HL-60 (cell line): ENCODE measurements around the gene L3MBTL3.

Experiments used
- DNase-seq, 2 experiments: peaks; one replicate each; pipeline ENCODE4 v3.0.0-alpha.2; 2010 to 2020; ENCODE audit warnings: low read depth in 1 of 2, low spot score in 1 of 2
- H3K27ac ChIP-seq: fragments of 250-450 bp; sonication (Bioruptor Pico); replicated peaks from 2 replicates; pipeline ENCODE4 v1.5.1; 2020; ENCODE audit warnings: mild to moderate bottlenecking, moderate library complexity
- H3K27me3 ChIP-seq: fragments of 250-450 bp; sonication (Bioruptor Pico); 2 replicates; pipeline ENCODE4 v1.5.1; 2021; ENCODE audit warnings: mild to moderate bottlenecking, moderate library complexity; ENCODE audit not compliant: insufficient read depth, poor library complexity, severe bottlenecking
- H3K4me3 ChIP-seq: replicated peaks from 2 replicates; pipeline ENCODE4 v1.5.1; 2011; ENCODE audit warnings: mild to moderate bottlenecking, control low read depth, low read length; ENCODE audit not compliant: insufficient read depth
- GABPA ChIP-seq: IDR thresholded peaks from 2 replicates; pipeline ENCODE4 v1.6.1; 2012; ENCODE audit warnings: low read depth
- POLR2AphosphoS5 ChIP-seq: IDR thresholded peaks from 2 replicates; pipeline ENCODE4 v1.6.1; 2012; ENCODE audit warnings: low read depth
- SPI1 ChIP-seq: IDR thresholded peaks from 2 replicates; pipeline ENCODE4 v1.6.1; 2012; ENCODE audit warnings: low read depth, mild to moderate bottlenecking, borderline replicate concordance
- long read RNA-seq: library from polyadenylated mRNA; unstranded; transcript quantifications from one replicate; pipeline ENCODE4 v2.0.0, GENCODE V29; 2020
- TF ChIP-seq, protein P1 (sequence below): IDR thresholded peaks from 2 replicates; pipeline ENCODE4 v1.6.1; 2012; ENCODE audit warnings: low read depth; ENCODE audit not compliant: insufficient replicate concordance
- TF ChIP-seq, protein P2 (sequence below): IDR thresholded peaks from one replicate; pipeline ENCODE4 v1.5.1; 2011; ENCODE audit warnings: low read length, control low read depth, inconsistent platforms; ENCODE audit not compliant: insufficient read depth

Gene L3MBTL3
- long read RNA-seq, partial matches to known transcripts = 1 of 3 reads
- long read RNA-seq, other reads (novel, unspliced or antisense) = 2 of 3 reads

DNA sequence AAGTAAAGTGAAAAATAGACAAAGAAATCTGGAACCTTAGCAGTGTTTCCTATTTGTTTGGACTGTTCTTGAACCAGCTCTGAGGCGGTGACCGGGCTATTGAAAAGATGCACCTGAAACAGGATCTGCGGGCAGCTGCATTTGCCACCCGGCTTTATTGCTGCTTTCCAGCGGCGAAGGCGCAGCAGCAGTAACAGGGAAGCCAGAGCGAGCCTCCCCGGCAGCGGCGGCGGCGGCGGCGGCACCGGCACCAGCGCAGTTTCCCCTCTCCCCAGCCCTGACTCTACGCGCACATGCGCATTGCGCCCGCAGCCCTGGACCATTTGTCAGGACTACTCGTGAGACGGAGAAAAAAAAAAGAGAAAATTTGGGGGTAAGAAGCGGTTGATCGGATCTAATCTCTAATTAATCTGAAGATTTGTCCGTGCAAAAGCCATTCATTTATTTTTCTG is at the start of gene L3MBTL3:
TSS of gene L3MBTL3 (plus strand) at position 290 of the 452 bp plus-strand sequence. CDS start 24,119 bp downstream, outside the sequence.
- peak within 1 kb of the TSS; percentile 83 for H3K4me3 ChIP-seq
- no peaks in the 10 kb centered on the region for H3K27me3 ChIP-seq
- peak within 1 kb of the TSS; percentile 70 for H3K27ac ChIP-seq
- peak; percentile 16 to 88 for DNase-seq
- TF ChIP-seq SPI1 (peak; percentile 44; the same call in 1 of the 2 replicates), GABPA (no peak), POLR2AphosphoS5 (no peak)
- TF ChIP-seq, protein P1, sequence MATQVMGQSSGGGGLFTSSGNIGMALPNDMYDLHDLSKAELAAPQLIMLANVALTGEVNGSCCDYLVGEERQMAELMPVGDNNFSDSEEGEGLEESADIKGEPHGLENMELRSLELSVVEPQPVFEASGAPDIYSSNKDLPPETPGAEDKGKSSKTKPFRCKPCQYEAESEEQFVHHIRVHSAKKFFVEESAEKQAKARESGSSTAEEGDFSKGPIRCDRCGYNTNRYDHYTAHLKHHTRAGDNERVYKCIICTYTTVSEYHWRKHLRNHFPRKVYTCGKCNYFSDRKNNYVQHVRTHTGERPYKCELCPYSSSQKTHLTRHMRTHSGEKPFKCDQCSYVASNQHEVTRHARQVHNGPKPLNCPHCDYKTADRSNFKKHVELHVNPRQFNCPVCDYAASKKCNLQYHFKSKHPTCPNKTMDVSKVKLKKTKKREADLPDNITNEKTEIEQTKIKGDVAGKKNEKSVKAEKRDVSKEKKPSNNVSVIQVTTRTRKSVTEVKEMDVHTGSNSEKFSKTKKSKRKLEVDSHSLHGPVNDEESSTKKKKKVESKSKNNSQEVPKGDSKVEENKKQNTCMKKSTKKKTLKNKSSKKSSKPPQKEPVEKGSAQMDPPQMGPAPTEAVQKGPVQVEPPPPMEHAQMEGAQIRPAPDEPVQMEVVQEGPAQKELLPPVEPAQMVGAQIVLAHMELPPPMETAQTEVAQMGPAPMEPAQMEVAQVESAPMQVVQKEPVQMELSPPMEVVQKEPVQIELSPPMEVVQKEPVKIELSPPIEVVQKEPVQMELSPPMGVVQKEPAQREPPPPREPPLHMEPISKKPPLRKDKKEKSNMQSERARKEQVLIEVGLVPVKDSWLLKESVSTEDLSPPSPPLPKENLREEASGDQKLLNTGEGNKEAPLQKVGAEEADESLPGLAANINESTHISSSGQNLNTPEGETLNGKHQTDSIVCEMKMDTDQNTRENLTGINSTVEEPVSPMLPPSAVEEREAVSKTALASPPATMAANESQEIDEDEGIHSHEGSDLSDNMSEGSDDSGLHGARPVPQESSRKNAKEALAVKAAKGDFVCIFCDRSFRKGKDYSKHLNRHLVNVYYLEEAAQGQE = no peak

DNA sequence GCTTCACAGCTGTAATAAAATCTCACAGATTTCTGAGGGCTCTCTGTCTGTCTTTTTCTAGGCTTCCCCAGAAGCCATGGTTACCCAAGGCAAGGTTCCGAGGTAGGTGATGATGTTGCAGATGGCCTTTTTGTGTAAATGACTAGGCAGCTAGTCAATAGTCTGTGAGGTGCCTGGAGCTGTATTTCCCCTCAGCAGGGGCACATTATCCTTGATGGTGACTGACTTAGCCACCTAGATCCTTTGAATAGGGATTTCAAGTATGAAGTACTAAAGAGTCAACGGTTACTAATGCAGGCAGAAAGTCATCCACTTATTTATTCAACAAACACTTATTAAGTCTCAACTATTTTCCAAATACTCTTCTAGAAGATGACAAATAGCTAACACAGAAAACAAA is 49.3 kb upstream of the L3MBTL3 start:
- Histone ChIP-seq H3K4me3 (no peak overlapping the region), H3K27me3 (peaks cover 2% of the 10 kb centered on the region), H3K27ac (no peak overlapping the region)
- no peak for DNase-seq
- TF ChIP-seq POLR2AphosphoS5 (no peak), SPI1 (no peak), GABPA (no peak)
- TF ChIP-seq, protein P1 = no peak
- TF ChIP-seq, protein P2, sequence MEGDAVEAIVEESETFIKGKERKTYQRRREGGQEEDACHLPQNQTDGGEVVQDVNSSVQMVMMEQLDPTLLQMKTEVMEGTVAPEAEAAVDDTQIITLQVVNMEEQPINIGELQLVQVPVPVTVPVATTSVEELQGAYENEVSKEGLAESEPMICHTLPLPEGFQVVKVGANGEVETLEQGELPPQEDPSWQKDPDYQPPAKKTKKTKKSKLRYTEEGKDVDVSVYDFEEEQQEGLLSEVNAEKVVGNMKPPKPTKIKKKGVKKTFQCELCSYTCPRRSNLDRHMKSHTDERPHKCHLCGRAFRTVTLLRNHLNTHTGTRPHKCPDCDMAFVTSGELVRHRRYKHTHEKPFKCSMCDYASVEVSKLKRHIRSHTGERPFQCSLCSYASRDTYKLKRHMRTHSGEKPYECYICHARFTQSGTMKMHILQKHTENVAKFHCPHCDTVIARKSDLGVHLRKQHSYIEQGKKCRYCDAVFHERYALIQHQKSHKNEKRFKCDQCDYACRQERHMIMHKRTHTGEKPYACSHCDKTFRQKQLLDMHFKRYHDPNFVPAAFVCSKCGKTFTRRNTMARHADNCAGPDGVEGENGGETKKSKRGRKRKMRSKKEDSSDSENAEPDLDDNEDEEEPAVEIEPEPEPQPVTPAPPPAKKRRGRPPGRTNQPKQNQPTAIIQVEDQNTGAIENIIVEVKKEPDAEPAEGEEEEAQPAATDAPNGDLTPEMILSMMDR = no peak

GRCh38 chr6:129976110-129976509 is 42.3 kb upstream of the L3MBTL3 start:
- H3K4me3 ChIP-seq = no peak overlapping the region
- H3K27ac ChIP-seq = no peak overlapping the region
- no peak for DNase-seq

More at GRCh38 chr6:129976110-129976509, 42.3 kb upstream of the L3MBTL3 start:
- H3K27me3 ChIP-seq = no peaks in the 10 kb centered on the region
- TF ChIP-seq GABPA (no peak), SPI1 (no peak), POLR2AphosphoS5 (no peak)
- TF ChIP-seq, protein P2 = no peak
- TF ChIP-seq, protein P1 = no peak
